Measurements from ENCODE around the gene LCA5. TPM values are rescaled to one million over a fixed set of nuclear protein-coding genes. Genes with fewer than 3 reads are reported as not detected.
"Not testable (repeated sequence)": the region's sequence is repeated elsewhere in the genome, so short reads cannot be mapped to it uniquely, and the experiment has no call there.

LCA5 gene
- total and polyA plus RNA-seq, 2 donors (not counting 1 experiment from before 2014, with no cell fraction given) = 0.12 to 0.91 TPM

DNA sequence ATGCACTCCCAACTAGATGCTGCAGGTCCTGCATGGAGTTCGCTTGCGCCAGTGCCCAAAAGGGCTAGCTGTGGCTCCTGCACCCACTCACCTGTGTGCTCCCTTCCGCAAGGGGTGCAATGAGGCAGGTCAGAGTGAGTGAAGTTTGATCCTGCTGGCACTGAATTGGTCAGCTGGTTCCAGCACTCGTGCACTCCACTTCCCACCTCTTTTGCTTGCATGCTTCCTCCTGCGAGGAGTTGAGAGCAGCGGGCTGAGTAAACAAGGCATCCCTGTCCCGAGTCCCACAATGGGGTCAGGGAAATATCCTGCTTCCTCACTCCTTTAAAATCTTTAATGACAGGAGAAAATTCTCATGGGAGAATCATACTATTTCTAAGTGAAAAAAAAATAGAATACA lies 86.2 kb downstream of the LCA5 start:
- Histone ChIP-seq H3K27me3 (replicated peaks in 1 of 4; ENCODE audit: control extremely low read depth in 1 of 4, control insufficient read depth in 3 of 4, insufficient read depth in 4 of 4, low read length in 3 of 4) (no peaks in the 10 kb centered on the region), H3K9me3 (ENCODE audit: control extremely low read depth in 1 of 3, control insufficient read depth in 2 of 3, insufficient read depth in 1 of 3, low read length in 2 of 3) (no peaks in the 10 kb centered on the region), H4K20me1 (ENCODE audit: control insufficient read depth, insufficient read depth, low read length, poor library complexity, severe bottlenecking) (no peaks in the 10 kb centered on the region), H3K79me2 (ENCODE audit: control insufficient read depth, insufficient read depth, low read length) (no peaks in the 10 kb centered on the region), H3K4me3 (ENCODE audit: control extremely low read depth in 1 of 5, extremely low read depth in 1 of 5, insufficient read depth in 1 of 5, low read depth in 2 of 5, low read length in 4 of 5) (no peak overlapping the region), H3K27ac (ENCODE audit: low read length in 2 of 2) (no peak overlapping the region), H3K36me3 (replicated peaks in 1 of 2; ENCODE audit: control extremely low read depth in 1 of 2, control insufficient read depth in 1 of 2, extremely low read depth in 1 of 2, insufficient read depth in 2 of 2, low read length in 1 of 2) (no peaks in the 10 kb centered on the region), H3K4me2 (replicated peaks; ENCODE audit: low read depth, low read length, poor library complexity, severe bottlenecking) (no peak overlapping the region), H3K4me1 (ENCODE audit: control insufficient read depth in 2 of 2, insufficient read depth in 2 of 2, low read length in 2 of 2) (no peaks in the 10 kb centered on the region), H3K9ac (ENCODE audit: low read length) (no peak overlapping the region), H2AFZ (ENCODE audit: insufficient read depth, low read depth, low read length, poor library complexity, severe bottlenecking) (no peak overlapping the region)
- intact Hi-C loops (cut with micrococcal nuclease) = no loop called here
- no peak for ATAC-seq (ENCODE audit: low read depth)
- ChIA-PET POLR2A (no interaction called here), CTCF (no interaction called here)
- no peaks in the 10 kb centered on the region for H3K9me3 Mint-ChIP-seq (ENCODE audit: insufficient read depth)
- DNase-seq = no peak
- H3K27ac Mint-ChIP-seq = no peak overlapping the region
- H3K4me1 Mint-ChIP-seq = no peaks in the 10 kb centered on the region
- no peak for TF ChIP-seq EZH2 (IDR thresholded peaks at IDR 0.05; ENCODE audit: borderline replicate concordance, insufficient read depth, low read depth, low read length, poor library complexity, severe bottlenecking)
- no peak for TF ChIP-seq CTCF (IDR thresholded peaks at IDR 0.05)
- H3K27me3 Mint-ChIP-seq = no peaks in the 10 kb centered on the region
- no peak overlapping the region for H3K4me3 Mint-ChIP-seq
- WGBS (ENCODE audit: insufficient coverage) = 79% methylated on average over 4 of the region's 7 CpGs

DNA sequence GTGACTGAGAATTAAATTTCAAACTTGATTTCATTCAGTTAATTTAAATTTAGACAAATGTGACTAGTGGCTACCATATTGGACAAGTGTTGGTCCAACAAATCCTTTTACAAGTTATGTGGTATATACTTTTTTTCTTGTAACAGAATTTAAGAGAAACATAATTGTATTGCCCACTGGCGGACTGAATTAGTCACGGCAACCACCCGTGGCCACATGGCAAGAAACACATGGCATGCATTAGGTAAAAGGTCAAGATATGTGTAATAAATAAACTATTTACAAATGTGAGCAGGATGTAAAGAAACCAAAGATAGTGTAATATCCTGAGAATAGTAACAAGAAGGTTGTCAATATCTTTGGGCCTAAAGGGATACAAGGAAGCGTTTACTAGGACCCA lies 91.2 kb downstream of the LCA5 start:
- Mint-ChIP-seq H3K27me3 (no peaks in the 10 kb centered on the region), H3K4me3 (no peak overlapping the region), H3K4me1 (no peaks in the 10 kb centered on the region), H3K9me3 (ENCODE audit: insufficient read depth) (peaks cover 6% of the 10 kb centered on the region), H3K27ac (no peak overlapping the region)
- no peak for ATAC-seq (ENCODE audit: low read depth)
- H3K79me2 ChIP-seq (ENCODE audit: control insufficient read depth, insufficient read depth, low read length) = no peaks in the 10 kb centered on the region
- 60% methylated on average over 1 of the region's 4 CpGs for WGBS (ENCODE audit: insufficient coverage)
- peaks cover 0 to 6% (median 2%) of the 10 kb centered on the region in 3 donors for H3K9me3 ChIP-seq (ENCODE audit: control extremely low read depth in 1 of 3, control insufficient read depth in 2 of 3, insufficient read depth in 1 of 3, low read length in 2 of 3)
- DNase-seq = no peak
- no peak overlapping the region for H2AFZ ChIP-seq (ENCODE audit: insufficient read depth, low read depth, low read length, poor library complexity, severe bottlenecking)
- H3K4me1 ChIP-seq (ENCODE audit: control insufficient read depth in 2 of 2, insufficient read depth in 2 of 2, low read length in 2 of 2) = no peaks in the 10 kb centered on the region
- H3K4me3 ChIP-seq (ENCODE audit: control extremely low read depth in 1 of 5, extremely low read depth in 1 of 5, insufficient read depth in 1 of 5, low read depth in 2 of 5, low read length in 4 of 5) = no peak overlapping the region
- no peak overlapping the region for H3K9ac ChIP-seq (ENCODE audit: low read length)
- no peaks in the 10 kb centered on the region for H4K20me1 ChIP-seq (ENCODE audit: control insufficient read depth, insufficient read depth, low read length, poor library complexity, severe bottlenecking)
- no peaks in the 10 kb centered on the region for H3K36me3 ChIP-seq (replicated peaks in 1 of 2; ENCODE audit: control extremely low read depth in 1 of 2, control insufficient read depth in 1 of 2, extremely low read depth in 1 of 2, insufficient read depth in 2 of 2, low read length in 1 of 2)
- ChIA-PET POLR2A (no interaction called here), CTCF (no interaction called here)
- intact Hi-C loops (cut with micrococcal nuclease) = no loop called here
- no peaks in the 10 kb centered on the region for H3K27me3 ChIP-seq (replicated peaks in 1 of 4; ENCODE audit: control extremely low read depth in 1 of 4, control insufficient read depth in 3 of 4, insufficient read depth in 4 of 4, low read length in 3 of 4)
- TF ChIP-seq CTCF (IDR thresholded peaks at IDR 0.05) (no peak), EZH2 (IDR thresholded peaks at IDR 0.05; ENCODE audit: borderline replicate concordance, insufficient read depth, low read depth, low read length, poor library complexity, severe bottlenecking) (no peak)
- H3K4me2 ChIP-seq (replicated peaks; ENCODE audit: low read depth, low read length, poor library complexity, severe bottlenecking) = no peak overlapping the region
- H3K27ac ChIP-seq (ENCODE audit: low read length in 2 of 2) = no peak overlapping the region

- H3K4me2 ChIP-seq (replicated peaks; ENCODE audit: low read depth, low read length, poor library complexity, severe bottlenecking); H3K4me3 Mint-ChIP-seq; POLR2A ChIA-PET; H3K4me1 ChIP-seq (ENCODE audit: control insufficient read depth in 2 of 2, insufficient read depth in 2 of 2, low read length in 2 of 2); H3K27ac Mint-ChIP-seq; H3K4me3 ChIP-seq (ENCODE audit: control extremely low read depth in 1 of 5, extremely low read depth in 1 of 5, insufficient read depth in 1 of 5, low read depth in 2 of 5, low read length in 4 of 5); H3K79me2 ChIP-seq (ENCODE audit: control insufficient read depth, insufficient read depth, low read length); CTCF ChIA-PET; H3K27ac ChIP-seq (ENCODE audit: low read length in 2 of 2); H4K20me1 ChIP-seq (ENCODE audit: control insufficient read depth, insufficient read depth, low read length, poor library complexity, severe bottlenecking); H3K9me3 ChIP-seq (ENCODE audit: control extremely low read depth in 1 of 3, control insufficient read depth in 2 of 3, insufficient read depth in 1 of 3, low read length in 2 of 3); H3K27me3 ChIP-seq (replicated peaks in 1 of 4; ENCODE audit: control extremely low read depth in 1 of 4, control insufficient read depth in 3 of 4, insufficient read depth in 4 of 4, low read length in 3 of 4); intact Hi-C loops (cut with micrococcal nuclease); H3K9ac ChIP-seq (ENCODE audit: low read length); H3K36me3 ChIP-seq (replicated peaks in 1 of 2; ENCODE audit: control extremely low read depth in 1 of 2, control insufficient read depth in 1 of 2, extremely low read depth in 1 of 2, insufficient read depth in 2 of 2, low read length in 1 of 2); H3K27me3 Mint-ChIP-seq; H3K4me1 Mint-ChIP-seq; H3K9me3 Mint-ChIP-seq (ENCODE audit: insufficient read depth); H2AFZ ChIP-seq (ENCODE audit: insufficient read depth, low read depth, low read length, poor library complexity, severe bottlenecking); DNase-seq; ATAC-seq (ENCODE audit: low read depth): not testable (repeated sequence)
- 80% methylated on average over 1 of the region's 3 CpGs for WGBS (ENCODE audit: insufficient coverage)
Measured at GRCh38 chr6:79443876-79444275, 93.4 kb downstream of the LCA5 start.

Measured in B cell (primary cell).